GM13977 (cell line): ENCODE data around the gene GNB5.

Experiments used
- DNase-seq: peaks from one replicate; pipeline ENCODE4 v3.0.0; 2012; ENCODE audit warnings: low spot score
- in situ Hi-C: fragments of 300-500 bp; cut with MboI; formaldehyde crosslinking; loops from one replicate; pipeline ENCODE4 v1.12.0; 2022; ENCODE audit warnings: low sequenced_read_pairs, low pct_unique_long_range_greater_than_20kb, mixed read lengths, inconsistent platforms; ENCODE audit not compliant: unreplicated experiment
- TF ChIP-seq, protein P1 (sequence below): IDR thresholded peaks from 2 replicates; pipeline ENCODE4 v1.5.1; 2012; ENCODE audit warnings: mild to moderate bottlenecking, control low read depth; ENCODE audit not compliant: insufficient read depth; ENCODE audit errors: extremely low read depth, missing control alignments

Gene GNB5

DNA sequence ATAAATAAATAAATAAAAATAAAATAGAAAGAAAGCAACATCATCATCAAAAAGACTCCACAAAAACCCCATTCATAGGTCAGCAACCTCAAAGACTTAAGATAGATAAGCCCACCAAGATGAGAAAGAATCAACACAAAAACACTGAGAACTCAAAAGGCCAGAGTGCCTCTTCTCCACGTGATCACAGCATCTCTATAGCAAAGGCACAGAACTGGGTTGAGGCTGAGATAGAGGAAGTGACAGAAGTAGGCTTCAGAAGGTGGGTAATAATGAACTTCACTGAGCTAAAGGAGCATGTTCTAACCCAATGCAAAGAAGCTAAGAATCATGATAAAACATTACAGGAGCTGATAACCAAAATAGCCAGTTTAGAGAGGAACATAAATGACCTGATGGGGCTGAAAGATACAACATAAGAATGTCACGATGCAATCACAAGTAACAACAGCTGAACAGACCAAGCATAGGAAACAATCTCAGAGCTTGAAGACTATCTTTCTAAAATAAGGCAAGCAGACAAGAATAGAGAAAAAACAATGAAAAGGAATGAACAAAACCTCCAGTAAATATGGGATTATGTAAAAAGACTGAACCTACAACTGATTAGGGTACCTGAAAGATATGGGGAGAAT lies 26.4 kb downstream of the GNB5 start:
- TF ChIP-seq, protein P1, sequence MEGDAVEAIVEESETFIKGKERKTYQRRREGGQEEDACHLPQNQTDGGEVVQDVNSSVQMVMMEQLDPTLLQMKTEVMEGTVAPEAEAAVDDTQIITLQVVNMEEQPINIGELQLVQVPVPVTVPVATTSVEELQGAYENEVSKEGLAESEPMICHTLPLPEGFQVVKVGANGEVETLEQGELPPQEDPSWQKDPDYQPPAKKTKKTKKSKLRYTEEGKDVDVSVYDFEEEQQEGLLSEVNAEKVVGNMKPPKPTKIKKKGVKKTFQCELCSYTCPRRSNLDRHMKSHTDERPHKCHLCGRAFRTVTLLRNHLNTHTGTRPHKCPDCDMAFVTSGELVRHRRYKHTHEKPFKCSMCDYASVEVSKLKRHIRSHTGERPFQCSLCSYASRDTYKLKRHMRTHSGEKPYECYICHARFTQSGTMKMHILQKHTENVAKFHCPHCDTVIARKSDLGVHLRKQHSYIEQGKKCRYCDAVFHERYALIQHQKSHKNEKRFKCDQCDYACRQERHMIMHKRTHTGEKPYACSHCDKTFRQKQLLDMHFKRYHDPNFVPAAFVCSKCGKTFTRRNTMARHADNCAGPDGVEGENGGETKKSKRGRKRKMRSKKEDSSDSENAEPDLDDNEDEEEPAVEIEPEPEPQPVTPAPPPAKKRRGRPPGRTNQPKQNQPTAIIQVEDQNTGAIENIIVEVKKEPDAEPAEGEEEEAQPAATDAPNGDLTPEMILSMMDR: no peak
- in situ Hi-C loops: no loop called here
- DNase-seq: no peak

DNA sequence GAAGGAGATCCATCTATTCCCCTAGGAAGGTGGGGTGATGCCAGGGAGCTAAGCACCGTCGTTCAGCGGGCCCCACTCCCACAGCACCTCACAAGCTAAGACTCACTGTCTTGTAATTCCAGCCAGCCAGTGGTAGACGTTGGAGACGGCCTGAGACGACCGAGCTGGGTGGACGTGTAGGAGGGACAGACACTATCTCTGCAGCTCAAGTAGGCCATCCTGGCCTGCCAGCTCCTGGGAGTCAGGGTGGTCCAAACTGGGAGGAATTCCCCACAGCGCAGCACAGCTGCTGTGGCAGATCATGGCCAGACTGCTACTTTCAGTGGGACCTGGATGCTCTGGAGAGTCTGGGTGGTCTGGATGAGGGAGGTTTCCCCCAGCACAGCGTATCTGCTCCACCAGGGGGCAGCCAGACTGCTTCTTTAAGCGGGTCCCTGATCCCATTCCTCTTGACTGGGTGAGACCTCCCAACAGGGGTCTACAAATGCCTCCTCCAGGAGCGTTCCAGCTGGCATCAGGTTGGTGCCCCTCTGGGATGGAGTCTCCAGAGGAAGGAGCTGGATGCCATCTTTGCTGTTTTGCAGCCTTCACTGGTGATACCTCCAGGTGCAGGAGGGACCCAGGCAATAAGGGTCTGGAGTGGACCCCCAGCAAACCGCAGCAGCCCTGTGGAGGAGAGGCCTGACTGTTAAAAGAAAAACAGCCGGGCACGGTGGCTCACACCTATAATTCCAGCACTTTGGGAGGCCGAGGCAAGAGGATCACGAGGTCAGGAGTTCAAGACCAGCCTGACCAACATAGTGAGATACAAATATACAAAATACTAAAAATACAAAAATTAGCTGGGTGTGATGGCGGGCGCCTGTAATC lies 27.6 kb downstream of the GNB5 start:
- TF ChIP-seq, protein P1: peak; percentile 40
- DNase-seq: no peak
- in situ Hi-C loops: no loop called here

DNA sequence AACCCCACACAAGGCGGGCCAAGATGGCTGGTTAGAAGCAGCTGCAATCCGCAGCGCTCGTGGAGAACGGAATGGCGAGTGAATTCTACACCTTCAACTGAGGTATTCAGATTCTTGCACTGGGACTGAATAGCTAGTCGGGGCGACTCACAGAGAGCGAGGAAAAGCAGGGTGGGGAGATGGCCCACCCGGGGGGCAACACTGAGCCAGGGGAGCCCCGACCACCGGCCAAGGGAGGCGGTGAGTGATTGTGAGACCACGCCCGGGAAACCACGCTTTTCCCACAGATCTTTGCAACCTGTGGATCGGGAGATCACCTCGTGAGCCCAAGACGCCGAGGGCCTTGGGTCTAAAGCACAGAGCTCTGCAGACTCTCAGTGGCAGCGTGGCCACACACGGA lies 28.3 kb downstream of the GNB5 start:
- no peak for DNase-seq
- TF ChIP-seq, protein P1: no peak
- in situ Hi-C loops: no loop called here

DNA sequence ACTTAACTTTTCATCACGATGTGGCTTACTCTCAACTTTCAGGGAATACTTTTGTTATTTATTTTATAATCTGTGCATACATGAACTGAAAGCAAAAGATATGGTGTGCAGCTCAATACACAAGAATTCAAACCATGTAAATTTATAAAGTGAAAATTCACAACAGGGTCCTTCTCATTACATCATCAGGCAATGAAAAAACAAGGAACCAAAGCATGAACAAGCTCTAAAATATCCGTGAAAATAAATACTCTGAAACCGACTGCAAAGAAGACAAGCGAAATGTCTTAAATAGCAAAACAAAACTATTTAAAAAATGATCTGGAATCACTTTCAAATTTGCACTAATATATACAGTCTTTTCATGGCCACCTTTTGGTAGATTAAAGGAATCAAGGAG lies 28.9 kb downstream of the GNB5 start:
- in situ Hi-C loops: no loop called here
- TF ChIP-seq, protein P1: no peak
- DNase-seq: no peak

DNA sequence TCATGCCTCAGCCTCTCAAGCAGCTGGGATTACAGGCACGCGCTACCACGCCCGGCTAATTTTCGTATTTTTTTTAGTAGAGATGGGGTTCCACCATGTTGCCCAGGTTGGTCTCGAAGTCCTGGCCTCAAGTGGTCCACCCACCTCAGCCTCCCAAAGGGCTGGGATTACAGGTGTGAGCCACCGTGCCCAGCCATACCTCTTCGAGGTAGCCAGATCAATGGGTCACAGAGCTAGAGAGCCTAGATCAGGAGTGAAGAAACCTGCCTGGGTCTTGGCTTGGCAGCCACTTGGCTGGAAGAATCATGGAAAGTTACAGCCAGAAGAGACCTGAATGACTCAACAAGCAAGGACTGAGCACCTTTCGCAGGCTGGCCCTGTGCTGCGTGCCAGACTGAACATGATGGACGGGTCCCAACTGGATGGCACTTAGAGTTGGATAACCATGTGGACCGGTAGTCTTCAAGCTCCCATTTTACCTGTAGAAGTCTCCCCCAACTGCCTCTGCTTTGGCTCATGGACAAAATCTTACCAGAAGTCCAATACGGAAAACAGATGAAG lies 29.7 kb downstream of the GNB5 start:
- no peak for DNase-seq
- in situ Hi-C loops: no loop called here
- TF ChIP-seq, protein P1: no peak

DNA sequence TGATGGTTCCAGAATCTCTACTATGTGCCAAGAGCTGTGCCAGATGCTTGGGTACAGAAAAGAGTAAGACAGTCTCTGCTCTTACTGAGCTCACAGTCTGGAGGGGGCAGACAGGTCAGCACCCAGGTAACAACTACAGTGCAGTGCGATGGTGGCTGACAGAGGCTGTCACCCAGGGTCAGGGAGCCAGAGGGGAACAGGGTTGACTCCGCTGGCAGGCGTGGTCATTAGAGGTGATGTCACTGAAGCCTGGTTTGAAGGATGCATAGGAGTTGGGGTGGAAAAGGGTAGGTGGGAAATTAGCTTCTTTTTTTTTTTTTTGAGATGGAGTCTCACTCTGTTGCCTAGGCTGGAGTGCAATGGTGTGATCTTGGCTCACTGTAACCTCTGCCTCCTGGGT lies 31.5 kb downstream of the GNB5 start:
- in situ Hi-C loops: no loop called here
- DNase-seq: no peak
- TF ChIP-seq, protein P1: no peak
